H1 (cell line): ENCODE data around the gene TSPAN1. TPM values are rescaled to one million over a fixed set of nuclear protein-coding genes. Genes with fewer than 3 reads are reported as not detected.

ENCODE experiments used
- CTCF ChIA-PET: fragments of 300-600 bp; sonication (Branson Sonifier 250); formaldehyde crosslinking; loops from one replicate; lab custom pipeline; 2021; ENCODE audit not compliant: partially characterized antibody; lab: Charles Lee
- POLR2A ChIA-PET: fragments of 300-600 bp; sonication (Branson Sonifier 250); formaldehyde crosslinking; loops from one replicate; lab custom pipeline; 2021; ENCODE audit warnings: inconsistent platforms; ENCODE audit not compliant: partially characterized antibody; lab: Charles Lee
- DNase-seq, 2 experiments: peaks; one replicate each; pipeline versions ENCODE4 v3.0.0 to v3.0.0-alpha.2; 2010 to 2022; ENCODE audit warnings: low spot score in 2 of 2, low read depth in 1 of 2, mixed read lengths in 1 of 2
- FAIRE-seq: peaks from 2 replicates; lab custom pipeline; 2011; peaks lifted over from hg19 to GRCh38; lab: Jason Lieb, UNC
- H2AFZ ChIP-seq: 2 replicates; pipeline ENCODE4 v1.8.1; 2012; ENCODE audit warnings: low read length, inconsistent platforms
- H2AK5ac ChIP-seq: 2 replicates; pipeline ENCODE4 v1.6.1; 2013; ENCODE audit warnings: low read depth, low read length
- H2BK120ac ChIP-seq: replicated peaks from 2 replicates; pipeline ENCODE3; 2013; ENCODE audit warnings: low read depth, low read length, inconsistent platforms
- H2BK12ac ChIP-seq: 2 replicates; pipeline ENCODE4 v1.6.1; 2013; ENCODE audit warnings: low read depth, low read length
- H2BK15ac ChIP-seq: 2 replicates; pipeline ENCODE4 v1.6.1; 2013; ENCODE audit warnings: low read length
- H2BK20ac ChIP-seq: 2 replicates; pipeline ENCODE4 v1.6.1; 2013; ENCODE audit warnings: low read length
- H2BK5ac ChIP-seq: 2 replicates; pipeline ENCODE4 v1.6.1; 2013; ENCODE audit warnings: low read depth, low read length
- H3K14ac ChIP-seq: 2 replicates; pipeline ENCODE4 v1.6.1; 2013; ENCODE audit warnings: inconsistent platforms; ENCODE audit not compliant: insufficient read length
- H3K18ac ChIP-seq: 2 replicates; pipeline ENCODE4 v1.6.1; 2013; ENCODE audit warnings: low read length; ENCODE audit errors: extremely low read depth
- H3K23ac ChIP-seq: 2 replicates; pipeline ENCODE4 v1.6.1; 2013; ENCODE audit warnings: inconsistent platforms; ENCODE audit not compliant: insufficient read length
- H3K23me2 ChIP-seq: 2 replicates; pipeline ENCODE4 v1.6.1; 2013; ENCODE audit warnings: low read depth, low read length
- H3K27ac ChIP-seq: 2 replicates; pipeline ENCODE4 v1.6.1; 2011; ENCODE audit warnings: low read depth, low read length, inconsistent platforms
- H3K27me3 ChIP-seq, 4 experiments: replicated peaks in 1 of 4; 1 replicate in 1 of 4; 2 replicates in 3 of 4; pipeline versions ENCODE4 v1.6.1 to v1.8.1; 2011 to 2013; ENCODE audit warnings: low read length in 3 of 4, mild to moderate bottlenecking in 3 of 4, inconsistent platforms in 2 of 4, mixed read lengths in 2 of 4, moderate library complexity in 1 of 4; ENCODE audit not compliant: control insufficient read depth in 3 of 4, insufficient read depth in 3 of 4; ENCODE audit errors: extremely low read depth in 1 of 4
- H3K36me3 ChIP-seq, 4 experiments: 2 replicates each; pipeline versions ENCODE4 v1.6.1 to v1.8.1; 2011 to 2013; ENCODE audit warnings: mild to moderate bottlenecking in 4 of 4, low read length in 3 of 4, moderate library complexity in 2 of 4, control low read depth in 1 of 4, inconsistent platforms in 1 of 4; ENCODE audit not compliant: insufficient read depth in 4 of 4, control insufficient read depth in 2 of 4
- H3K4ac ChIP-seq: replicated peaks from 2 replicates; pipeline ENCODE3; 2013; ENCODE audit warnings: low read length, low read depth, mixed read lengths, inconsistent platforms; ENCODE audit not compliant: insufficient read length
- H3K4me1 ChIP-seq, 4 experiments: replicated peaks in 1 of 4; 1 replicate in 1 of 4; 2 replicates in 3 of 4; pipeline versions ENCODE4 v1.6.1 to v1.8.1; 2011 to 2013; ENCODE audit warnings: low read length in 3 of 4, inconsistent platforms in 2 of 4, mixed read lengths in 1 of 4; ENCODE audit not compliant: insufficient read depth in 4 of 4, control insufficient read depth in 3 of 4
- H3K4me2 ChIP-seq, 2 experiments: 2 replicates each; pipeline versions ENCODE4 v1.6.1 to v1.8.1; 2011 to 2013; ENCODE audit warnings: low read depth in 2 of 2, low read length in 2 of 2, control low read depth in 1 of 2, inconsistent platforms in 1 of 2, mild to moderate bottlenecking in 1 of 2; ENCODE audit not compliant: insufficient read depth in 1 of 2
- H3K4me3 ChIP-seq, 4 experiments: fragments of 200-600, 300-600 bp in 1 of 4; sonication (generic), shearing (Covaris generic), sonication (Bioruptor Twin) in 1 of 4; 2 replicates each; pipeline versions ENCODE4 v1.5.1 to v1.8.1; 2011 to 2016; ENCODE audit warnings: low read length in 4 of 4, low read depth in 3 of 4, control low read depth in 2 of 4, inconsistent platforms in 2 of 4, mild to moderate bottlenecking in 2 of 4, mixed read lengths in 1 of 4, moderate library complexity in 1 of 4; ENCODE audit not compliant: insufficient read depth in 2 of 4; ENCODE audit errors: extremely low read depth in 1 of 4
- H3K56ac ChIP-seq: replicated peaks from 2 replicates; pipeline ENCODE3; 2013; ENCODE audit warnings: low read depth, mild to moderate bottlenecking, mixed read lengths, low read length, inconsistent platforms; ENCODE audit not compliant: insufficient read length
- H3K79me1 ChIP-seq: 2 replicates; pipeline ENCODE4 v1.6.1; 2013; ENCODE audit warnings: low read depth, low read length, control low read depth
- H3K79me2 ChIP-seq, 2 experiments: 2 replicates each; pipeline versions ENCODE4 v1.6.1 to v1.8.1; 2012 to 2013; ENCODE audit warnings: low read length in 2 of 2, mild to moderate bottlenecking in 2 of 2, inconsistent platforms in 1 of 2; ENCODE audit not compliant: insufficient read depth in 2 of 2, control insufficient read depth in 1 of 2
- H3K9ac ChIP-seq, 4 experiments: replicated peaks in 1 of 4; 1 replicate in 1 of 4; 2 replicates in 3 of 4; pipeline versions ENCODE4 v1.6.1 to v1.8.1; 2011 to 2013; ENCODE audit warnings: low read depth in 3 of 4, low read length in 3 of 4, control low read depth in 2 of 4, mild to moderate bottlenecking in 2 of 4, moderate library complexity in 2 of 4, inconsistent platforms in 1 of 4; ENCODE audit errors: extremely low read depth in 1 of 4
- H3K9me3 ChIP-seq, 2 experiments: 2 replicates each; pipeline versions ENCODE4 v1.6.1 to v1.8.1; 2012 to 2013; ENCODE audit warnings: mild to moderate bottlenecking in 2 of 2, moderate library complexity in 2 of 2, control low read depth in 1 of 2, inconsistent platforms in 1 of 2, low read depth in 1 of 2, low read length in 1 of 2, mixed read lengths in 1 of 2; ENCODE audit not compliant: insufficient read depth in 2 of 2
- H4K20me1 ChIP-seq, 2 experiments: replicated peaks in 1 of 2; 2 replicates each; pipeline versions ENCODE3 to v1.8.1; 2011 to 2013; ENCODE audit warnings: inconsistent platforms in 2 of 2, low read length in 2 of 2, mild to moderate bottlenecking in 1 of 2; ENCODE audit not compliant: insufficient read depth in 2 of 2, control insufficient read depth in 1 of 2
- H4K5ac ChIP-seq: 2 replicates; pipeline ENCODE4 v1.6.1; 2013; ENCODE audit warnings: low read length, low read depth, mixed read lengths, inconsistent platforms; ENCODE audit not compliant: insufficient read length
- H4K8ac ChIP-seq: 2 replicates; pipeline ENCODE4 v1.8.0; 2013; ENCODE audit warnings: mild to moderate bottlenecking, moderate library complexity, low read length, inconsistent platforms; ENCODE audit not compliant: insufficient read depth; ENCODE audit errors: extremely low read depth
- H4K91ac ChIP-seq: replicated peaks from 2 replicates; pipeline ENCODE3; 2013; ENCODE audit warnings: low read length, mixed read lengths, inconsistent platforms; ENCODE audit not compliant: insufficient read length
- CHD1 ChIP-seq: IDR thresholded peaks from 2 replicates; pipeline ENCODE4 v1.6.1; 2012; ENCODE audit warnings: low read depth, low read length, improper control_type of control experiment
- HDAC6 ChIP-seq: IDR thresholded peaks from one replicate; pipeline ENCODE4 v1.7.1; 2012; ENCODE audit warnings: low read depth, mild to moderate bottlenecking, inconsistent platforms, low read length, moderate library complexity
- JUN ChIP-seq: IDR thresholded peaks from 2 replicates; pipeline ENCODE4 v1.6.1; 2011; ENCODE audit warnings: low read depth, mild to moderate bottlenecking, improper control_type of control experiment, low read length
- KDM5A ChIP-seq: fragments of 200-600 bp; IDR thresholded peaks from 2 replicates; pipeline ENCODE4 v1.7.1; 2012; ENCODE audit warnings: mild to moderate bottlenecking, low read length, inconsistent platforms, mixed read lengths
- MAFK ChIP-seq: IDR thresholded peaks from 2 replicates; pipeline ENCODE4 v1.6.1; 2012; ENCODE audit warnings: low read depth, mild to moderate bottlenecking, improper control_type of control experiment, low read length
- NANOG ChIP-seq: IDR thresholded peaks from 2 replicates; pipeline ENCODE4 v1.6.1; 2011; ENCODE audit warnings: low read length, low read depth, mild to moderate bottlenecking, inconsistent platforms; ENCODE audit not compliant: insufficient read depth, poor library complexity, severe bottlenecking
- POLR2A ChIP-seq, 2 experiments: IDR thresholded peaks; 1 replicate in 1 of 2; 2 replicates in 1 of 2; pipeline ENCODE4 v1.6.1; 2011; ENCODE audit warnings: low read depth in 2 of 2, low read length in 2 of 2, mild to moderate bottlenecking in 2 of 2; ENCODE audit errors: control extremely low read depth in 1 of 2
- POU5F1 ChIP-seq: IDR thresholded peaks from 2 replicates; pipeline ENCODE4 v1.6.1; 2011; ENCODE audit warnings: low read depth, mild to moderate bottlenecking, low read length, moderate library complexity
- RXRA ChIP-seq: IDR thresholded peaks from 2 replicates; pipeline ENCODE4 v1.6.1; 2011; ENCODE audit warnings: low read depth, mild to moderate bottlenecking, low read length, moderate library complexity; ENCODE audit not compliant: insufficient read depth
- SAP30 ChIP-seq: fragments of 300-600 bp; sonication (generic); IDR thresholded peaks from 2 replicates; pipeline ENCODE4 v1.7.1; 2012; ENCODE audit warnings: low read length, moderate library complexity, mild to moderate bottlenecking, inconsistent platforms; ENCODE audit not compliant: insufficient read depth, insufficient replicate concordance
- SIN3A ChIP-seq, 2 experiments: IDR thresholded peaks in 1 of 2; conservative IDR thresholded peaks in 1 of 2; 2 replicates each; pipeline ENCODE4 v1.6.1; 2011 to 2012; ENCODE audit warnings: low read length in 2 of 2, improper control_type of control experiment in 1 of 2, low read depth in 1 of 2, mild to moderate bottlenecking in 1 of 2
- SP4 ChIP-seq: IDR thresholded peaks from 2 replicates; pipeline ENCODE4 v1.6.1; 2012; ENCODE audit warnings: low read length, inconsistent platforms
- TAF1 ChIP-seq: IDR thresholded peaks from 2 replicates; pipeline ENCODE4 v1.6.1; 2011; ENCODE audit warnings: mild to moderate bottlenecking, low read depth, low read length
- YY1 ChIP-seq: IDR thresholded peaks from 2 replicates; pipeline ENCODE4 v1.6.1; 2011; ENCODE audit warnings: low read depth, mild to moderate bottlenecking, low read length
- WGBS, 2 experiments: shearing (Covaris generic) in 1 of 2; methylation state at CpG; one replicate each; pipeline versions ENCODE4 v1.1.6 to v1.1.7; 2013 to 2015; ENCODE audit warnings: low lambda C conversion rate in 2 of 2, mixed read lengths in 2 of 2, inconsistent platforms in 1 of 2, low coverage in 1 of 2, missing lambda C conversion rate in 1 of 2; ENCODE audit not compliant: insufficient replicate concordance in 2 of 2, insufficient coverage in 1 of 2, insufficient read length in 1 of 2; ENCODE audit errors: extremely low coverage in 1 of 2, missing lambda C conversion rate in 1 of 2; 5-methylcytosine and 5-hydroxymethylcytosine counted together
- polyA plus RNA-seq, 7 experiments: library from polyadenylated mRNA; depleted of rRNA in 3 of 7; stranded (reverse) in 5 of 7; unstranded in 2 of 7; fragments of >200 nt in 5 of 7; fragments of 200-250 nt in 2 of 7; gene quantifications; 1 replicate in 5 of 7; 2 replicates in 1 of 7; 4 replicates in 1 of 7; pipeline versions ENCODE4 v1.2.1 to v1.2.3, GENCODE V29; 2011 to 2013; ENCODE audit warnings: missing spikeins in 2 of 7, mixed read lengths in 2 of 7
- total RNA-seq: library from RNA; stranded (reverse); fragmentation: NEBNext Ultra II Directional; extraction: Animal tissue kit (Norgen Biotek cat#: 25700); gene quantifications from 2 replicates; pipeline ENCODE4 v1.2.1, GENCODE V29; 2021

Gene TSPAN1
- total and polyA plus RNA-seq, 2 of the 8 experiments (the other 6 are each of a cell fraction or from before 2014, with no cell fraction given): 0.05 TPM; not detected in 1

DNA sequence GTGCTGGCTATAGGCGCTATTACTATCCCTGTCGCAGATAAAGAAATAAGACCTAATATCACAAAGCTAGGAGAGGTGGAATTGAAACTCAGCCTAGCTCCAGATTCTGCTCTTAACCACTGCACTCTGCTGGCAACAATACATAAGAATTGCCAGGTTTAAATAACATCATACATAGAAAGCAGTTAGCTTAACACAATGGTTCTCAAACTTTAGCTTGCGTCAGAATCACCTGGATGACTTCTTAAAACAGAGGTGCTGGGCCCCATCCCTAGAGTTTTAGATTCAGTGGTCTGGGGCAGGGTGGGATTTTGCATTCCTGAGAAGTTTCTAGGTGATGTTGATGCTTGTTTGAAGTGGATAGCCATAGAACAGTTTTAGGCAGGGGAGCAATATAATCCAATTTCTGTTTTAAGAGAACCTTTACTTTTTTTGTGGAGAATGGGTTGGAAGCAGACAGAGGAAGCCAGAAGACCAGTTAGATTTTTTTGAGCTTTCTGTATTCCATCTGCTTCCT, 24.4 kb downstream of the TSPAN1 start:
- peaks cover 2 to 8% (median 6%) of the 10 kb centered on the region in 4 experiments for H3K4me1 ChIP-seq
- H3K56ac ChIP-seq: no peak overlapping the region
- no peak overlapping the region for H2BK5ac ChIP-seq
- no peaks in the 10 kb centered on the region for H3K27me3 ChIP-seq
- H3K4me3 ChIP-seq: peak overlapping the region in 1 of 4 experiments; percentile 80; a peak in 2 of 8 replicates
- H3K9me3 ChIP-seq: no peaks in the 10 kb centered on the region
- no peak for DNase-seq
- H2BK120ac ChIP-seq: no peak overlapping the region
- no peak overlapping the region for H3K18ac ChIP-seq
- H2BK15ac ChIP-seq: no peak overlapping the region
- no peak overlapping the region for H4K5ac ChIP-seq
- H3K23ac ChIP-seq: no peak overlapping the region
- 97% methylated on average over 3 of the region's 3 CpGs; no CpG with 5 or more reads in 1 of the 2 experiments for WGBS, 2 experiments
- CTCF ChIA-PET: interaction anchor here (1.0 to 2.8 kb wide), 4 partner anchors 8 to 162 kb away, joined by 3 to 13 read pairs (median 6); no protein-coding TSS in a partner anchor
- no peak overlapping the region for H2BK20ac ChIP-seq
- no peak overlapping the region for H4K91ac ChIP-seq
- no peak overlapping the region for H2AFZ ChIP-seq
- no peaks in the 10 kb centered on the region for H3K79me2 ChIP-seq
- POLR2A ChIA-PET: interaction anchor here (0.7 to 1.8 kb wide), 9 partner anchors 8 to 48 kb away, joined by 3 to 6 read pairs (median 3); partner anchors contain the start of gene RAD54L
- no peak overlapping the region for H3K27ac ChIP-seq
- H2AK5ac ChIP-seq: no peak overlapping the region
- FAIRE-seq: no peak
- peaks cover 17% of the 10 kb centered on the region for H3K23me2 ChIP-seq
- H3K9ac ChIP-seq: no peak overlapping the region
- no peaks in the 10 kb centered on the region for H3K79me1 ChIP-seq
- H2BK12ac ChIP-seq: no peak overlapping the region
- no peak overlapping the region for H3K14ac ChIP-seq
- peak overlapping the region; percentile 3 to 52; a peak in 2 of 4 replicates for H3K4me2 ChIP-seq
- H4K20me1 ChIP-seq: no peaks in the 10 kb centered on the region
- H4K8ac ChIP-seq: no peak overlapping the region
- H3K36me3 ChIP-seq: peaks cover 0 to 3% (median 0%) of the 10 kb centered on the region in 4 experiments; a peak in 2 of 8 replicates
- H3K4ac ChIP-seq: no peak overlapping the region
- TF ChIP-seq TAF1 (no peak), SP4 (no peak), JUN (no peak), POLR2A (IDR thresholded peaks at IDR 0.05; ENCODE audit: control extremely low read depth in 1 of 2, low read depth in 2 of 2, low read length in 2 of 2) (no peak), RXRA (no peak), MAFK (no peak), YY1 (no peak), HDAC6 (no peak), CHD1 (no peak), NANOG (no peak), SAP30 (no peak), KDM5A (no peak), POU5F1 (no peak), SIN3A (conservative IDR thresholded peaks at IDR 0.05 in 1 of 2, IDR thresholded peaks at IDR 0.05 in 1 of 2; ENCODE audit: low read depth in 1 of 2, low read length in 2 of 2) (no peak)
